ENCODE data around the gene BRD1. TPM values are rescaled to one million over a fixed set of nuclear protein-coding genes. Genes with fewer than 3 reads are reported as not detected.
A peak's percentile ranks its signal among the peaks of the same experiment; 100 is the strongest.

BRD1 gene
- polyA plus RNA-seq, 3 donors = 0.61 to 13.8 (median 0.86) TPM

DNA sequence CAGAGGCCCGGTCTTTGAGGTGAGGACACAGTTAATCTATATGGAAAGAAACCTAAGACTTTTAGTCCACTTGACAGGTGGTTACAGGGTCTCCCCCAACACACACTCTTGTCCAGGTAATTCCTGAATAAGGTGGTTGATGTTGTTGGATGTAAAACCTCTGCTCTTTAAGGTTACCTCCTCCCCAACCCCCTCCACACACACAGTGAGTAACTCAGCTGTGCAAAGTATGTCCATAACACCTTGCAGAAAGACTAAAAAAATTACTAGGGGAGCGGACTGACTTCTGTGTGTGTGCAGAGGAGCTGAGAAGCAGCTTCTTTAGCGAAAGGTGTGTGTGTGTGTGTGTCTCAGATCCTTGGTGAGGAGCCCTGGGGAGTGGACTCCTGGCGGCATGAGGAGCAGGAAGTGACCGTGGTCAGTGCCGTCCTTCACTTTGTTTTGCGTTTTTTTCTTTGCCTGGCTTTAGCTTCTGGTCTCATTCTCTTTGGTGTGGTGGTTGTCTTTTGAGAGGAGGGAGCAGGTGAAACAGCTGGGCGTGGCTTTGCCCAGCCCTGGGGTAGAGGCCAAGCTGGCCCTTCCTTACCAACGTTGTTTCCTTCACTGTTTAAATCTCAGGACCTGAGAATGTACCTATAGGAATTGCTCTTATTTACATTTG is 27.7 kb upstream of the BRD1 start:
- H3K27me3 Mint-ChIP-seq (ENCODE audit: low read depth in 3 of 3) = peaks cover 0 to 7% (median 6%) of the 10 kb centered on the region in 3 donors
- H3K4me1 Mint-ChIP-seq = peaks cover 47% of the 10 kb centered on the region
- H3K4me2 ChIP-seq (replicated peaks; ENCODE audit: extremely low read depth, low read length, poor library complexity, severe bottlenecking) = peak overlapping the region; percentile 95
- H3K27ac ChIP-seq (ENCODE audit: low read depth in 1 of 2, low read length in 2 of 2) = peak overlapping the region in 1 of 2 donors; percentile 84
- peaks cover 50% of the 10 kb centered on the region for H4K20me1 ChIP-seq (ENCODE audit: insufficient read depth, low read length)
- TF ChIP-seq, protein P1, sequence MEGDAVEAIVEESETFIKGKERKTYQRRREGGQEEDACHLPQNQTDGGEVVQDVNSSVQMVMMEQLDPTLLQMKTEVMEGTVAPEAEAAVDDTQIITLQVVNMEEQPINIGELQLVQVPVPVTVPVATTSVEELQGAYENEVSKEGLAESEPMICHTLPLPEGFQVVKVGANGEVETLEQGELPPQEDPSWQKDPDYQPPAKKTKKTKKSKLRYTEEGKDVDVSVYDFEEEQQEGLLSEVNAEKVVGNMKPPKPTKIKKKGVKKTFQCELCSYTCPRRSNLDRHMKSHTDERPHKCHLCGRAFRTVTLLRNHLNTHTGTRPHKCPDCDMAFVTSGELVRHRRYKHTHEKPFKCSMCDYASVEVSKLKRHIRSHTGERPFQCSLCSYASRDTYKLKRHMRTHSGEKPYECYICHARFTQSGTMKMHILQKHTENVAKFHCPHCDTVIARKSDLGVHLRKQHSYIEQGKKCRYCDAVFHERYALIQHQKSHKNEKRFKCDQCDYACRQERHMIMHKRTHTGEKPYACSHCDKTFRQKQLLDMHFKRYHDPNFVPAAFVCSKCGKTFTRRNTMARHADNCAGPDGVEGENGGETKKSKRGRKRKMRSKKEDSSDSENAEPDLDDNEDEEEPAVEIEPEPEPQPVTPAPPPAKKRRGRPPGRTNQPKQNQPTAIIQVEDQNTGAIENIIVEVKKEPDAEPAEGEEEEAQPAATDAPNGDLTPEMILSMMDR (IDR thresholded peaks at IDR 0.05) = no peak
- no peaks in the 10 kb centered on the region for H3K36me3 ChIP-seq (replicated peaks in 1 of 2; ENCODE audit: control insufficient read depth in 1 of 2, insufficient read depth in 2 of 2, low read length in 2 of 2)
- H3K9me3 Mint-ChIP-seq = no peaks in the 10 kb centered on the region
- intact Hi-C loops (cut with micrococcal nuclease) = no loop called here
- peak overlapping the region in 2 of 3 experiments; percentile 78 to 84 for H3K4me3 ChIP-seq (replicated peaks in 1 of 3; ENCODE audit: low read depth in 2 of 3, low read length in 3 of 3)
- H2AFZ ChIP-seq (ENCODE audit: insufficient read depth, low read depth, low read length, poor library complexity, severe bottlenecking) = no peak overlapping the region
- peaks cover 25 to 36% of the 10 kb centered on the region in 2 donors for H3K4me1 ChIP-seq (ENCODE audit: control insufficient read depth in 1 of 2, insufficient read depth in 2 of 2, low read length in 2 of 2)
- WGBS (ENCODE audit: insufficient coverage) = 42% methylated on average over 4 of the region's 9 CpGs
- peak overlapping the region in 6 of 7 donors; percentile 22 to 89 (median 62) for H3K27ac Mint-ChIP-seq
- peaks cover 5 to 14% of the 10 kb centered on the region in 2 donors for H3K36me3 Mint-ChIP-seq
- H3K79me2 ChIP-seq (ENCODE audit: insufficient read depth, low read length) = peaks cover 63% of the 10 kb centered on the region
- peak overlapping the region; percentile 74 for H3K9ac ChIP-seq (ENCODE audit: insufficient read depth, low read length, poor library complexity, severe bottlenecking)
- H3K27me3 ChIP-seq (ENCODE audit: control insufficient read depth in 2 of 2, insufficient read depth in 2 of 2, low read length in 2 of 2) = no peaks in the 10 kb centered on the region
- H3K4me3 Mint-ChIP-seq = peak overlapping the region; percentile 96 to 97
- no peaks in the 10 kb centered on the region for H3K9me3 ChIP-seq (replicated peaks in 1 of 2; ENCODE audit: control insufficient read depth in 1 of 2, insufficient read depth in 1 of 2, low read length in 2 of 2)
- DNase-seq = no peak

DNA sequence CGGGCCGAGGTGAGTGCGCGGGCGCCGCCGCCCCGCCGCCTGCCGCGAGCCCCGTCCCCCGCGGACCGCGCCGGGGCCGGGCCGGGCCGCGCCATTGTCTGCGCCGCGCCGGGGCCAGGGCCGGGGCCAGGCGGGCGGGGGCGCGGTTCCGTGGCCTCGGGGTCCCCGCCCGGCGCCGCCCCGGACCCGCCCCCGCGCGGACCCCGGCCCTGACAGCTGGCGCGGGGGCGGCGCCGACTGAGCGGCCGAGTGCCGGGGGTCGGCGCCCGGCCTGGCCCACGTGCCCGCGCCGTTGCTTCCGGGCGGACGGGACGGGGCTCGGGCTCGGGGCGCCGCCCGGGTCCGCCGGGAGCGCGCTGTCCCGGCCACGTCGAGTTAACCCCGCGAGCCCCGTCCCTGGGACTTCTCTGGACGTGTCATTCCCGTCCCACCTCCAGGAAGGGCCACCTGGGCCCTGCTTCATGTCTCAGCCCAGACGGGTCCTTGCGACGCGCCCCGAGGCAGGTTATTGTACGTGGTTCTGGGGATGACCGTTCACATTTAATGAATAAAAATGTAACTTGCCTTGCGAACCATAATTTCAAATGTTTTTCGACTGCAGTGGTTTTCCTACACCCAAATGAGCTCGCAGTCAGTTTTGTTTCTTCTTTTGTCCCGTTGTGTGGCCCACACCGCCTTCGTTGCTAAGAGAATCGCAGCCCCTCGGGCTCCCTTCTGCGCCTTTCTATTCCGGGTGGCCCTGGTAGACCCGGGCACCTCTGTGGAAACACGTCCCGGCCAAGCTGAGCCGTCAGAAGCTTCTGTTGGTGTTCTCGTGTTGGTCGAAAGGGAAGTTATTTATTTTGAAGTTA is 26.5 kb upstream of the BRD1 start:
- Histone ChIP-seq H3K79me2 (ENCODE audit: insufficient read depth, low read length) (peaks cover 51% of the 10 kb centered on the region), H3K9me3 (replicated peaks in 1 of 2; ENCODE audit: control insufficient read depth in 1 of 2, insufficient read depth in 1 of 2, low read length in 2 of 2) (no peaks in the 10 kb centered on the region), H3K4me3 (replicated peaks in 1 of 3; ENCODE audit: low read depth in 2 of 3, low read length in 3 of 3) (peak overlapping the region; percentile 64 to 84 (median 78)), H3K27ac (ENCODE audit: low read depth in 1 of 2, low read length in 2 of 2) (peak overlapping the region; percentile 32 to 84), H3K4me2 (replicated peaks; ENCODE audit: extremely low read depth, low read length, poor library complexity, severe bottlenecking) (peak overlapping the region; percentile 95), H3K36me3 (replicated peaks in 1 of 2; ENCODE audit: control insufficient read depth in 1 of 2, insufficient read depth in 2 of 2, low read length in 2 of 2) (no peaks in the 10 kb centered on the region), H3K27me3 (ENCODE audit: control insufficient read depth in 2 of 2, insufficient read depth in 2 of 2, low read length in 2 of 2) (no peaks in the 10 kb centered on the region), H2AFZ (ENCODE audit: insufficient read depth, low read depth, low read length, poor library complexity, severe bottlenecking) (peak overlapping the region; percentile 55), H4K20me1 (ENCODE audit: insufficient read depth, low read length) (peaks cover 48% of the 10 kb centered on the region), H3K4me1 (ENCODE audit: control insufficient read depth in 1 of 2, insufficient read depth in 2 of 2, low read length in 2 of 2) (peaks cover 33 to 48% of the 10 kb centered on the region in 2 donors), H3K9ac (ENCODE audit: insufficient read depth, low read length, poor library complexity, severe bottlenecking) (peak overlapping the region; percentile 74)
- Mint-ChIP-seq H3K9me3 (no peaks in the 10 kb centered on the region), H3K36me3 (peaks cover 5 to 14% of the 10 kb centered on the region in 2 donors), H3K4me3 (peak overlapping the region; percentile 96 to 97), H3K27ac (peak overlapping the region; percentile 87 to 95 (median 90)), H3K27me3 (ENCODE audit: low read depth in 3 of 3) (peaks cover 0 to 13% (median 7%) of the 10 kb centered on the region in 3 donors), H3K4me1 (peaks cover 51% of the 10 kb centered on the region)
- TF ChIP-seq, protein P1 (IDR thresholded peaks at IDR 0.05) = no peak
- DNase-seq = peak in 1 of 3 donors; percentile 22
- under 1% methylated on average over 96 of the region's 101 CpGs for WGBS (ENCODE audit: insufficient coverage)
- intact Hi-C loops (cut with micrococcal nuclease) = loop anchor here in 1 of 2 donors (2.0 kb wide), 1 partner anchor 65 kb away; no protein-coding TSS in a partner anchor

Measured in CD14-positive monocyte (primary cell).